Stimulated activated CD4-positive, alpha-beta T cell treated with anti-CD3 and anti-CD28 coated beads, Interleukin-15, amount 100 ng/mL, for 1 hour (primary cell): ENCODE measurements around the gene SYF2.
"Not testable (repeated sequence)": the region's sequence is repeated elsewhere in the genome, so short reads cannot be mapped to it uniquely, and the experiment has no call there.

Experiments used
- DNase-seq, 2 donors: peaks; one replicate each; pipeline ENCODE4 v3.0.0-alpha.2; 2020; ENCODE audit warnings: low read depth in 1 of 2, low spot score in 1 of 2

SYF2 gene

DNA sequence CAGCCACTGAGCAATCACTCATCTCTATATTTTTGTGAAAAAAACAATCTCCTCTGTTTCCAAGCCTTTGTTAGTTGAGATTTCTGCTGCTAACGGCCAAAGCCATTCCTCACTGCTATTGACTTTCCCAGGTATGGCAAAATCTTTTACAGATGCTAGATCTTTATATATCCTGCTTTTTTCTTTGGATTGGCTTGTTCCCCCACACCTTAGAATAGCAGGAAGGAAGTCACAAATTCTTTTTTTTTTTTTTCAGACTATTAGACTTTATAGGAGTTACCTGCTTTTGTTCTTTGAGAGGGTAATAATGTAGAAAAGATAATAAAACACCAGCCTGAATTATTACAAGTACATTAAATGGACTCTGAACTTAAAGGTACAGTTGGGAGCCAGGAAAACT, 24.2 kb downstream of the SYF2 start:
- DNase-seq = no peak

DNA sequence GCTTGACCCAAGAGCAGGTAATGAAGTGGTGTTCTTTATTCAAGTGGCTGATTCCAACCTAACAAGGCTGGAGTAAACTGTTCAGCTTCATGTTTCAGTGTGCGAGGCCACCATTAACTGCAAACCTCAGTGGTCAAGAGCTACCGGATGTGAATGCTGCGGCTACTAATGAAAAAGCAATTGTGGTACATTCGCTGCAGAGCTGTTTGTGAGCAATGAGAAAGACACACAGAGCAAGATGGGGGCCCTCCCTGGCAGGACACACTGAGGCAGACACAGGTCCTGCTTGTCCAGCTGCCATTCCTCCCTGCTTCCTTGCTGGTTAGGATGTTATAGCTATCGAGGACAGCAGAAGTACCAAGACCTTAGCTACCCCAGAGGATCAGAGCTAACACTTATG, 26.1 kb downstream of the SYF2 start:
- DNase-seq = no peak

DNA sequence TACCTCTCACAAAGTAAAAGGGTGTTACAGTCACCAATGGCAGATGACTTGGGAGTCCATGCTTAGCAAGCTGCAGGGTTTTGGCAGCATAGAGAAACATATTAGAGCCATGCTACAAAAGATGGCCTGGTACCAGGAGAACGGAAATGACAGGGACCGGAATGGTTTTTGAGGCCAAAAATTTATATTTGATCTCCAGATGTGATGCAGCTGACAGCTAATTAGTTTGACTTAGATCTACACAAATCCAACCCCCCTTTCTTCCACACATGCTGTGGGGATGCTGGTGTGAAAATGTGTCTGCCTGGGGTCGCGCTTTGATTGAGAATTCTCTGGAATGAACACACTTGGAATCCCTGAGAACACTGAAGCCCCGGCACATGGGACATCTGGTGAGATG, 26.5 kb downstream of the SYF2 start:
- no peak for DNase-seq

DNA sequence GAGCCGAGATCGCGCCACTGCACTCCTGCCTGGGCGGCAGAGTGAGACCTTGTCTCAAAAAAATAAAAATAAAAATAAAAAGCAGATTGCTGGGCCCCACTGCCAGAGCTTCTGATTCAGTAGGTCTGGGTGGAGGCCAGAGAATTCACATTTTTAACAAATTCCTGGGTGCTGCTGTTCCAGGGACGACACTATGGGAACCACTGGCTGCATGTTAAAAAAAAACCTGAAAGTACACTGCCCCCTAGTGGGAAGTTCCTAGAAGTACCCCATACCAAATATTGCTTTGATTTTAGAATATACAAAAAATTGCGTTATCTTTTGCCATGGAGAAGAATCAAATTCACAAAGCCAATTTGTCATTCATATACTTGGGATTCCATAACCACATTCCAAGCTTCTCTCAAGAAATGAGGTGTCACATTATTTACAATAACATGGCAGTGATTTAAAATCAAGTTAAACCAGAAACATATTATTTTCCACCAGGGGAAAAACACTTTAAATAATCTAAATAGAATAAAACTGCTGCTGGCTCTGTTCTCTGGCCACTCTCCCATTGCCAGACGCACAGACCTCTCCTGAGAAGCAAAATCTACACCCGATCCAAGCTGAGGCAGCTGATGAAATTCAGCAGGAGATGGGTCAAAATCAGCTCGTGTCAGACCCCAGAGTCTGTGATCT, 27.4 kb downstream of the SYF2 start:
- no peak for DNase-seq

DNA sequence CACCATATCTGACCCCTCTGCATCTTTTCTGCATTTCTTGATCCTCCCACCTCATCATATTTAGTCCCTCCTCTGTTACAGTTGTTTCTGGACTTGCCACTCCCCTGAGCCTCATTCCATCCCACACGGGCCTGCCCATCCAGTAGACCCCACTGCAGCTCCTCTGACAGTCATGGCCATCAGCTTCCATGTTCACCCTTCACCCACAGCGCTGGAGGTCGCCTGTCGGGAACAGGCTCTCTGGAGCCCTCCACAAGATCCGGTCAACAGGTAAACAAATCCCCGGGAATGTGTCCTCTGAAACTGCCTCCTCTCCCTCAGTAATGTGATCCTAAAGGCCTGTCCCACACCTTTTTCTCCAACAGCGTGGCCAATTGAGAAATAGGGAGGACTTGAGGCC, 31.3 kb downstream of the SYF2 start:
- DNase-seq = no peak

DNA sequence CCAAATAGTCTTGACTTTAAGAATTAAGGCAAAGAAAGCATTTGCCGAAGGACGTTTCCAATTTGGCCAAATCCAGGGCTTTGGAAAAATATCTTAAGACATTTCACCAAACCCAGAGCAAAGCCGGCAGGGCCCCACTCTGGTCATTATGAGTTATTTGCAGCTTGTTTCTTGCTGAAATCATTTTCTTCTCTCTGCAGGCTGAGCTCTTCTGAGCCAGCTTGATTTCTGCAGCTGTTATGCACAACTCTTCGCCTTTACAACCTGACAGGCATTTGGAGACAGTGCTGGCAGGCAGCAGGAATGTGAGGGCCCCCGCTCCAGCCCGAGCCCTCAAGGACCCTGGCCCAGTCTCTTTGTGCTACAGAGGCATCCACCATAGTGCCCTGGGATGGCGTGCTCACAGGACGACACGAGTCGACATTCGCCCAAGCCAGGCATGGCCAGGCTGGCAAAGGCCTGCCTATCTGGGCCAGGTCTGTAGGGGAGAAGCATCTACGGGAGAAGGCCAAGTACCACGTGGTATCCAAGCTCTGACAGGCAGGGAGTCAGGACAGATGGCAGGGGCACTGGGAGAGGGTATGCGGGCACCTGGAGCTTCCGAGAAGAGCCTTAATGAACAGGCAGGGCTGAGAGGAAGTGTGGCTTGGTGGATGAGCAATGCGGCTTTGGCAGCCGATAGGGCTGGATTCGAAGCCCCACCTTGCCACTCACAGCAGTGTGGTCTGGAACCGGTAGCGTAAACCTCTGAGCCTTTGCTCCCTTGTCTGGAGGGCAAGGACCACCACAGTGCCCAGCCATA, 32.3 kb downstream of the SYF2 start:
- DNase-seq = no peak

DNA sequence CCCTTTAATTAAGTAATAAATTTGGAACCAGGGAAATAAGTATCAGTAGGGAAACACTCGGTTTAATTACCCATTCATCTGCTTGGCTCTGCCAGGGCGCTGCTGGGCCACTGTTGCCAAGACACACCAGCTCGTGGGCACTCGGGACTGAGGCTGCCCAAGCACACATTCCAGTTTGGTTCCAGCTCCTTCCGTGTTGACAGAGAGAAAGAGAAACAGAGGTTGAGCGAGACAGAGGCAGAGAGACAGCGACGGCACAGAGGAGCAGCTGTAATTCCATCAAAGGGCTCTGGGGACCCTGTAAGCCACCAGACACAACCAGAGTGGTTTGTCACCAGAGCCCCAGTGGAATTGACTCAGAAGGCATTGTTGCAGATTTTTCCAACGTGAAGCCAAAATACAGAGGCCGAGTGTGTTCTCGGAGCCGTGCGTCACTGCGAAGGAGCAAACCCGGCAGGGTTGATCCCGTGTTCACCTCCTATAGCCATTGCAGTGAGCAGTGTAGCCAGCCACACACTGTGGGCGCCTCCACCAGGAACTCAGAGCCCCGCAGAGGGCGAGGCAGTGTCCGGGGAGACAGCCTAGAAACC, 33.5 kb downstream of the SYF2 start:
- no peak for DNase-seq

DNA sequence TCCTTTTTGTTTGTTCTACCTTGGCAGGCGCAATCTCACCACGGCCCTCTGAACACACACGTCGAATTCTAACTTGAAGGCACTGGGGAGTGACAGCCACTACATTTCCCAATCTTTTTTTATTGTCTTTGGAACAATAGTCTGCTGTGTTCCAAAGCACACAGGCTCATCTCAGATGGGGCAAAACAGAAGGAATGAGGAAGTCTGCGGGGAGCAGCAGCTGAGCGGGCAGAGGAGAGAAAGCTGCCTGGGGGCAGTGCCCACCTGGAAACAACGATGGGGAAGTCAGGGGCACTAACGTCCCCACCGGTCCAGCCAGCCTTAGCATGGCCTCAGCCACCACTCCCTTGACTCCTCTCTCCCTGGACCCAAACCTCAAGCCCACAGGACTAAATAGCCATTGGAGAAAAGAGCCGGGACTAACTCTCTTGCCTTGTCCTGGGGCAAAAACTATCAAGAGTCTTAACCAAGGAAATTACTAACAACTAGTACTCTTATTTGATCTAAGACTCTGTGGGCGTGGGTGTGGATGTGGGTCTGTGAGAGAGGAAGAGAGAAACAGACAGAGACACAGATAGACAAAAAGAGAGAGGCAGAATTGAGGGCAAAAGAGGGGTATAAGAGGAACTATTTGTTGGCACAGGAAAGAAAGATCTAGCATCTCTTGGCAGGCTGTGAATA, 34.2 kb downstream of the SYF2 start:
- no peak for DNase-seq

DNA sequence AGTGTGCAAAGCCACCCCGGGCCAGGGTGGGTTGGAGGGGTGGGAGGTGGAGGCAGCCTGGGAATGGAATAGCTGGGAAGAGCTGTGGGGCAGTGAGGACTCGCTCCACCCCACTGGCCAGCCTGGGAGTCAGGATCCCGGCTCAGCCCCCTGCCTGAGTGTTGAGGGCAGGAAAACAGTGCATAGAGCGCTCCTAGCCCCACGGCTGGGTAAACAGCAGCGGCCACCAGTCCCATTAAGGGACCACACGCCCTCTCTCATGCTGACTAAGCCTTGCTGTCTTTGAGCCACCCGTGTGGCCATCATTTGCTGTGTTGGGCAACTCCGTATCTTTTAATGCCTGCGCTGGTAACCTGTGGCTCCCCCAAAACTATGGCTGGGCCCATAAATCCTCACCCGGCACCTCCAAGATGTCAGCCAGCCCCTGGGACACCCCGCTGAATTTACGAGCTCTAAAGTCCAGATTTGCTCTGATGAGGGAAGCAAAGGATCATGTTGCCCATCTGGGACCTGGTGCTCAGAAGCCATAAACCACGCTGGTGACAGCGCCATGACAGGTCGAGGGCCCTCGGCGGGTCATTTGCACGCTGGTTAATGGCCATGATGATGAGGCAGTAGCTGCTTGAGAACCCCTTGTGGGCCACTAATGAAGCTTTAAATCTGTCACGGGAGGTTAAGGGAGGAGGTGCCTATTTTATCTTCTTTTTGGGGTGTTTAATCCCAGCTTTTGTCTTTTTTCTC, 34.9 kb downstream of the SYF2 start:
- no peak for DNase-seq

DNA sequence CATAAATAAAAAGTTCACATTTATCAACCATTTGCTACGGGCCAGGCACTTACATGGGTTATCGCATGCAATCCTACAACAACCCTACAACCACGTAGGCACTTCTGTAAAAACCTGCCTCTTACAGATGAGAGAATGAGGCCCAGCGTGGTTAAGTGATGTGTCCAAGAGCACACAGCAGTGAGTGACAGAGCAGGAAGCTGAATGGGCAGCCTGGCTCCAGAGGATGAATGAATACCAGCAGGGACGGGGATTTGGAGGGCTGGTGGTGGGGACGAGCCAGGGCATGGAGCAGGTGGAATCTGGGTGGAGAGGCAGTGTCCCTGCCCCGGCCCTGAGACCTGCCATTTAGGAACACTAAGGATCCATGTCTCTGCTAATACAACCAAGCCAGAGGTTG, 35.5 kb downstream of the SYF2 start:
- DNase-seq = no peak

DNA sequence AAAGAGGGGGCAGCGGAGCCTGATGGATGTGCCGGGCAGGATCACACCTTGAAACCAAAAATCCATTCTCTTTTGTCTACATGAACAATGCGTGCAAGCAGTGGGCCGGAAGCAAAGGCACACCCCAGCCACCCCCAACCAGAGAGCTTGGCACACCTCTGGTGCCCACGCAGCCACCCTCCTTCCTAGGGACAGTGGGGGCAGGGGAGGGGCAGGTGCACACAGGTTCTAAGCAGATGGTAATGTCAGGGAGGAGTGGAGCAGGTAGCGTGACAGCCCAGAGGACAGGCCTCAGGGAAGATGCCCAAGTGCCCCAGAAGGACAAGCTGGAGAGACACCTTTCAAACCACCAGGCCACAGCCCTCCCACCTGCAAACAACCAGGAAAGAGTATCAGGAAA, 36.5 kb downstream of the SYF2 start:
- no peak for DNase-seq

DNA sequence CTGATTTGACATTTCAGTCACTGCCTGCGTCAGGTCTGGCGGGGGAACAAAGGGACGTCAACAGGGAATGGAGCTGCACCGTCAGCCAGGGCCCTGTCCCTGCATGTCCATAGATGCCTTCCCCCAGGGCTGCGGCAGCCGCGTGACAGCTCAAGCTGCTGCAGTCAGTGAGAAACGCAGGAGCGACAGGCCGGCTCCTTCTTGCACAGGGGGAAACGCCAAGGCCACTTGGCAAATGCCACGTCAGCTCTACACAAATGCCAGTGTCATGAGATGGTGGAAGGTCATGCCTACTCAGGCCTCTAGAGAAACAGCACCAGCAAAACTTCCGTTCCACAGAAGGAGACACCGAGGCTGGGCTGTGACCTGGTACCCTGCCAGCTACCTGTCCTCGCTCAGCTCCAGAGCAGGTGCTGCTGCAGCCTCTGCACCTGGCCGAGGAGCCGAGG, 37.7 kb downstream of the SYF2 start:
- DNase-seq = no peak

DNA sequence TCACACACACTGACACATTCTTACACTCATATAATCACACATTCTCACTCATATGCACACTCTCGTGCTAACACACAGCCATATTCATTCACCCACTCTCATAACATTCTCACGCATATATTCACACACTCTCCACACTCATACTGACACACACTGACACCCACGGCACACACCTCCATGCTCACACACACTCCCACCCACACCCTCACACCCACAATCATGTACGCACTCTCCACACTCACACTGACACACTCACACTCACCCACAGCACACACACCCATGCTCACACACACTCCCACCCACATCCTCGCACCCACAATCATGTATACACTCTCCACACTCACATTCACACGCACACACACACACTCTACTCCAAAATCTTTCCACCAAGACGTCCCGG, 38.2 kb downstream of the SYF2 start:
- DNase-seq = no peak

DNA sequence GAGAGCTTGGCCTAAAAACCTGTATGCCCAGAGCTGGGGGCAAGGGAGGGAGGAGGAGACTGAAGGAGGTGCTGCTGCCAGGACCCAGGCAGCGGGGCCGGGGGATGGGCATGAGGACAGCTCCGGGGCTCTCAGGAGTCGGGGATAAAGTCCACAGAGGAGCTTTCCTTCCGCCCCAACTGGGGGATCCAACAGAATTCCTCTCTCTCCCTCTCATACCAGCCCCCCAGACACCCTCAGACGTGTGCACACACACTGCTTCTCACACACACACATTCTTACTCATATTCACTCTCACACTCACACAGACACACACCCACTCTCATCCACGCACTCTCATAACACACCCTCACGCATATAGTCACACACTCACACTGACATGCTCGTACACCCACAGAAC, 39.1 kb downstream of the SYF2 start:
- no peak for DNase-seq

DNA sequence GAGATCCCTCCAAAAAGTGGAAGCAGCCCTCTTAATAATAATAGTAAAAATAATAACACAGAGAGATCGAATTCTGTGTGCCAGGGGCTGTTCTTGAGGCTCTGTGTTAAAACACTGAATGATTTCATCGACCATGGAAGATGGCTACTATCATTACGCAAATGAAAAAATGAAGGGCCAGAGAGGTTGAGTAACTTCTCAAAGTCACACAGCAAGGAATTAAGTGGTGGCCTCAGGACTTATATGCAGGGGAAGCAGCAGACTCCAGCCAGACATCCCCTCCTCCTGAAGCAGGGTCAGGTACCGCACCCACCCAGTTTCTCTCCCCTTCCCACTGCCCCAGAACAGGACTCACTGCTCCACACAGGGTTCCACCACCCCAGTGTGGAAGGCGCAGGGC, 40.1 kb downstream of the SYF2 start:
- DNase-seq = no peak

DNA sequence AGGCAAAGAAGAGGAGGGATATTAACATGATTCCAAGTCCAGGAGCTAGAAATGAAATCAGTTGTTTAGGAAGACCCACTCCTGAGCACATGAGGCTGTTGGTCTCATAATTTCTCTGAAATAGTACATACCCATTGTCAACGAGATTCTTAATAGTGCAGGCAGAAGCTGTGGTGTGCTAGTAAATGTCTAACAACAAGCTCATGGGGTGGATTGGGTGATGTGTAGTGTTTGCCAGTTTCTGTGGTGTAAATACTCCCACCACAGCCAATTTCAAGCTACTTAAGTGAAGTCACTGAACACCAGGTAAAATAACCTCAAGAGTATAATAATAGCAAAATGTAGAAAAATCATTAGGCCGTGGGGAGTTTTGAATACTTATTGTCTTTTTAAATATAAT, 42.0 kb downstream of the SYF2 start:
- no peak for DNase-seq

DNA sequence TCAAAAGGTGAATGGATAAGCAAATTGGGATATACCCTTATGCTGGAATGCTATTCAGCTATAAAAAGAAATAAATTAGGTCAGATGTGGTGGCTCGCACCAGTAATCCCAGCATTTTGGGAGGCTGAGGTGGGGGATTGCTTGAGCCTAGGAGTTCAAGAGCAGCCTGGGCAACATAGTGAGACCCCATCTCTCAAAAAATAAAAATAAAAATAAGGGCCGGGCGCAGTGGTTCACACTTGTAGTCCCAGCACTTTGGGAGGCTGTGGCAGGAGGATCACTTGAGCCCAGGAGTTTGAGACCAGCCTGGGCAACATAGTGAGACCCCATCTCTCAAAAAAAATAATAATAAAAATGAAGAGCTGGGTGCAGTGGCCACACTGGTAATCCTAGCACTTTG, 44.4 kb downstream of the SYF2 start:
- DNase-seq = not testable (repeated sequence)

DNA sequence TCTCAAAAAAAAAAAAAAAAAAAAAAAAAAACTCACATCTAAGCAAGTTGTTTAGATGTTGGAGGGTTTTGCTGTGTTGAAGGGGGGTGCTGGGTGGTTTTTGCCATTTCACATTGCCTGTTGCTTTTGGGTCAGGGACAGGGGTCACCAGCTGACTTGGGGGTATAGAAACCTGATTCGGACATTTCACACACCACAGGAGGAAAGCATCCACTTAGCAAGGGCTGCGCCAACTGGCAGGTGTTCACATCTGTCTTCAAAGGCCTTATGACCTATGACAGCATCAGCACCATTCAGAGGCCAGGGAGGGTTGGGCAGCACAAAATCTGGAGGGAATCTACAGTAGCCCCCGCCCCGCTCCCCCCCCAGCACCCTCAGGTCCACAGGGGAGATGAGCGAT, 45.2 kb downstream of the SYF2 start:
- no peak for DNase-seq

DNA sequence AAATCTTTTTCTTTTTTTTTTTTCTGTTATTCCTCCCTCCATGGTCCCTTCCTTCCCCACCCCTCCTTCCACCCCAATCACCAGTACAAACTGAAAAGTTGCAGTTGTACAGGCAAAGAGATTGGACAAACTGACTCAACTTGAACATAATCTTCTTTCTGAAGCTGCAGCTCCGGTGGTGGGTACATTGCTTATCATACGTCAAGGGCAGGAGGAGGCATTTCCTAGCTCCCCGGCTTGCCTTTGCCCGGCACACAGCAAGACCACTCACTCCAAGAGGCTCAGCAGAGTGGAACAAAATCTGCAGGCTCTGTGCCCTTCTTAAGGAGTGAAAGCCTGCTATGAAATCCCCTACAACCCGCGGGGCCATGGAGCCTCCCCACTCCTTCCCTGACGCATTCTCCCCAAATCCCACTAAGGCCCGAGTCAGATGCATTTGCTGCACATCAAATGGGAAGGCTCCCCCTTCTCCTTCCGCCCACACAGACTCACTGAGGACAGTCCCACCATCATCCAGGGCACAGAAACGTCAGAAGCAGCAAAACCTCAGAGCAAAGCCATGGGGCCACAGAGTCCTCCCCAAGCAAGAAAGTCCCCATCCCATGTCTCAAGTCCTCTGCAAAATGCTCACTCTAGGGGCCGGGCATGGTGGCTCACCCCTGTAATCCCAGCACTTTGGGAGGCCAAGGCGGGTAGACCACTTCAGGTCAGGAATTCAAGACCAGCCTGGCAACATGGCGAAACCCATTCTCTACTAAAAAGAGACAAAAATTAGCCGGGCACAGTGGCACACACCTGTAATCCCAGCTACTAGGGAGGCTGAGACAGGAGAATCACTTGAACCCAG, 45.9 kb downstream of the SYF2 start:
- no peak for DNase-seq

DNA sequence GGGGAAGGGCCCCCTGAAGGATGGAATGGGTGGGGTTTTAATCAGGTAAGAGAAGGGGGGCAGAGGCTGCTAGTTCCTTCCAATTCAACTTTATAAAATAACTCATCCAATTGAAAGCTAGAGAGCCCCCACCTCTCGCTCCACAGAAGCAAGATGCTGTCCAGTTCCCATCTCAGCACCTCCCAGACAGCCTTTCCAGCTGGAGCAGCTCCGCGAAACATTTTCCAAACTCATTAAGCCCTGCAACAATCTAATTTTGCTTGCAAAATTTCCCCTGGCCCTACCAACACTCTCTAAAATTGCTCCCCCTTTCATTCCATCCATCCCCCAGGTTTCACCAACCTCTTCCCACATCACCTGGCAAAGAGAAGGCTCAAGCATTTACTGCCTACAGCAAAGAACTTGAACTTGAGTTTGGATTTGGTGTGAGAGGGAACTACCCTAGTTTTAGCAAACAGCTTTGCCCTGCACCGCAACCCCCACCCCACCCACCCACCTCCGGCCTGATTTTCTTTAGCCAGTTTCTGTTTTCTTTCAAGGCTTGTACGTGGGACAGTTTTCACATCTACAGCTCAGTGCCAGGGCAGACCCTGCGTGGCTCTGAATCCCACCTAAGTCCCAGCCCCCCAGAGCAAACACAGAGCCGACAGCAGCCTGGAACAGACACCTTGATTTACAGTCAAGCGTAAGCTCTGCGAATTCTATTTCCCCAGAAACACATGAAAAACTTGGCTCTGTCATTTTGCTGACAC, 46.7 kb downstream of the SYF2 start:
- no peak for DNase-seq
